IMR-90 (cell line): ENCODE data around the gene PMM2. TPM values are rescaled to one million over a fixed set of nuclear protein-coding genes. Genes with fewer than 3 reads are reported as not detected.

ENCODE experiments used
- ATAC-seq: fragments of 200-7000 bp; cut with Tn5 transposase; 2 replicates; pipeline ENCODE4 v1.9.1; 2020; ENCODE audit warnings: low read depth, mild to moderate bottlenecking, moderate library complexity
- BruUV-seq: library from RNA; stranded (reverse); fragments of 400-500 nt; replicated peaks from 2 replicates; lab custom pipeline; 2021; lab: Mats Ljungman, UMichigan
- CTCF ChIA-PET: fragments of 300-600 bp; formaldehyde crosslinking; extraction: SDS; loops from one replicate; lab custom pipeline; 2021; ENCODE audit warnings: antibody characterized with exemption; lab: Yijun Ruan, JAX
- POLR2A ChIA-PET: fragments of 300-600 bp; sonication (Branson Sonifier 250); formaldehyde crosslinking; loops from one replicate; lab custom pipeline; 2022; ENCODE audit warnings: antibody characterized with exemption; ENCODE audit not compliant: unreplicated experiment; lab: Charles Lee
- DNase-seq: peaks from one replicate; pipeline ENCODE4 v3.0.0; 2013
- H2AFZ ChIP-seq: replicated peaks from 2 replicates; pipeline ENCODE3; 2013; ENCODE audit warnings: low read length, mild to moderate bottlenecking; ENCODE audit not compliant: poor library complexity
- H2AK5ac ChIP-seq: 2 replicates; pipeline ENCODE4 v1.6.1; 2013; ENCODE audit warnings: low read depth, low read length, inconsistent platforms
- H2AK9ac ChIP-seq: replicated peaks from 2 replicates; pipeline ENCODE3; 2013; ENCODE audit warnings: mild to moderate bottlenecking, low read depth, low read length, moderate library complexity; ENCODE audit not compliant: poor library complexity
- H2BK120ac ChIP-seq: 2 replicates; pipeline ENCODE4 v1.6.1; 2013; ENCODE audit warnings: low read depth, low read length, inconsistent platforms
- H2BK15ac ChIP-seq: 3 replicates; pipeline ENCODE4 v1.6.1; 2013; ENCODE audit warnings: low read depth, low read length, inconsistent platforms
- H2BK20ac ChIP-seq: 2 replicates; pipeline ENCODE4 v1.6.1; 2013; ENCODE audit warnings: low read depth, mild to moderate bottlenecking, inconsistent platforms, low read length, moderate library complexity
- H2BK5ac ChIP-seq: 2 replicates; pipeline ENCODE4 v1.6.1; 2013; ENCODE audit warnings: mild to moderate bottlenecking, low read depth, low read length, inconsistent platforms; ENCODE audit not compliant: poor library complexity, severe bottlenecking
- H3K14ac ChIP-seq: replicated peaks from 2 replicates; pipeline ENCODE4 v1.6.1; 2013; ENCODE audit warnings: low read depth, low read length, inconsistent platforms
- H3K18ac ChIP-seq: 2 replicates; pipeline ENCODE4 v1.6.1; 2013; ENCODE audit warnings: low read depth, low read length, control low read depth
- H3K23ac ChIP-seq: 2 replicates; pipeline ENCODE4 v1.6.1; 2013; ENCODE audit warnings: low read depth, low read length, inconsistent platforms
- H3K27ac ChIP-seq: 2 replicates; pipeline ENCODE4 v1.5.1; 2013; ENCODE audit warnings: mild to moderate bottlenecking, control low read depth, low read length; ENCODE audit not compliant: insufficient read depth
- H3K27me3 ChIP-seq: 2 replicates; pipeline ENCODE4 v1.6.1; 2013; ENCODE audit warnings: low read length; ENCODE audit not compliant: control insufficient read depth, insufficient read depth
- H3K36me3 ChIP-seq: 2 replicates; pipeline ENCODE4 v1.6.1; 2013; ENCODE audit warnings: low read length, mixed read lengths; ENCODE audit not compliant: control insufficient read depth, insufficient read depth
- H3K4ac ChIP-seq: 2 replicates; pipeline ENCODE4 v1.6.1; 2013; ENCODE audit warnings: low read depth, low read length, inconsistent platforms
- H3K4me1 ChIP-seq: 2 replicates; pipeline ENCODE4 v1.6.1; 2013; ENCODE audit warnings: low read length, mixed read lengths; ENCODE audit not compliant: control insufficient read depth, insufficient read depth
- H3K4me2 ChIP-seq: 2 replicates; pipeline ENCODE4 v1.6.1; 2013; ENCODE audit warnings: low read depth, mild to moderate bottlenecking, control low read depth, low read length, moderate library complexity
- H3K4me3 ChIP-seq: 2 replicates; pipeline ENCODE4 v1.5.1; 2013; ENCODE audit warnings: low read depth, mild to moderate bottlenecking, control low read depth, low read length, moderate library complexity; ENCODE audit not compliant: insufficient read depth
- H3K56ac ChIP-seq: 2 replicates; pipeline ENCODE4 v1.6.1; 2013; ENCODE audit warnings: low read length, inconsistent platforms; ENCODE audit not compliant: insufficient read depth; ENCODE audit errors: extremely low read depth
- H3K79me1 ChIP-seq, 2 experiments: 2 replicates each; pipeline ENCODE4 v1.6.1; 2013; ENCODE audit warnings: low read length in 2 of 2, inconsistent platforms in 1 of 2, low read depth in 1 of 2
- H3K9ac ChIP-seq: 2 replicates; pipeline ENCODE4 v1.6.1; 2013; ENCODE audit warnings: low read depth, low read length, control low read depth
- H3K9me1 ChIP-seq: 2 replicates; pipeline ENCODE4 v1.6.1; 2013; ENCODE audit warnings: low read length, inconsistent platforms; ENCODE audit not compliant: insufficient read depth
- H3K9me3 ChIP-seq: 2 replicates; pipeline ENCODE4 v1.6.1; 2013; ENCODE audit warnings: low read length; ENCODE audit not compliant: control insufficient read depth, insufficient read depth
- H4K20me1 ChIP-seq: 2 replicates; pipeline ENCODE4 v1.6.1; 2013; ENCODE audit warnings: low read length, inconsistent platforms; ENCODE audit not compliant: insufficient read depth
- H4K5ac ChIP-seq: 2 replicates; pipeline ENCODE4 v1.6.1; 2013; ENCODE audit warnings: mild to moderate bottlenecking, low read depth, low read length, control low read depth
- H4K8ac ChIP-seq, 2 experiments: 2 replicates each; pipeline ENCODE4 v1.6.1; 2013; ENCODE audit warnings: low read depth in 2 of 2, low read length in 2 of 2, control low read depth in 1 of 2, inconsistent platforms in 1 of 2
- H4K91ac ChIP-seq: 2 replicates; pipeline ENCODE4 v1.6.1; 2013; ENCODE audit warnings: low read depth, low read length, inconsistent platforms; ENCODE audit not compliant: insufficient read depth
- BHLHE40 ChIP-seq: fragments of 150-350 bp; IDR thresholded peaks from 2 replicates; pipeline ENCODE4 v1.6.1; 2016; ENCODE audit warnings: mild to moderate bottlenecking, low read depth, low read length
- CEBPB ChIP-seq: IDR thresholded peaks from 2 replicates; pipeline ENCODE4 v1.6.1; 2012; ENCODE audit warnings: low read depth, low read length, improper control_type of control experiment
- CHD1 ChIP-seq: IDR thresholded peaks from 2 replicates; pipeline ENCODE4 v1.6.1; 2012; ENCODE audit warnings: low read depth, low read length, improper control_type of control experiment
- CTCF ChIP-seq: conservative IDR thresholded peaks from 2 replicates; pipeline ENCODE4 v1.5.1; 2012; ENCODE audit warnings: mild to moderate bottlenecking, low read depth, low read length, improper control_type of control experiment
- ELK1 ChIP-seq: fragments of 150-350 bp; IDR thresholded peaks from 2 replicates; pipeline ENCODE4 v1.6.1; 2016; ENCODE audit warnings: low read depth, mild to moderate bottlenecking, low read length, moderate library complexity, borderline replicate concordance
- MAZ ChIP-seq: IDR thresholded peaks from 2 replicates; pipeline ENCODE4 v1.6.1; 2012; ENCODE audit warnings: low read depth, mild to moderate bottlenecking, low read length, improper control_type of control experiment, moderate library complexity, borderline replicate concordance
- NFE2L2 ChIP-seq: fragments of 150-350 bp; IDR thresholded peaks from 2 replicates; pipeline ENCODE4 v1.6.1; 2016; ENCODE audit warnings: low read depth, mild to moderate bottlenecking, low read length
- RFX5 ChIP-seq: IDR thresholded peaks from 2 replicates; pipeline ENCODE4 v1.8.0; 2012; ENCODE audit warnings: low read depth, mild to moderate bottlenecking, low read length, moderate library complexity
- SMC3 ChIP-seq: fragments of 150-350 bp; IDR thresholded peaks from 2 replicates; pipeline ENCODE4 v1.6.1; 2016; ENCODE audit warnings: low read depth, mild to moderate bottlenecking, antibody characterized with exemption, low read length, moderate library complexity
- whole genome bisulfite sequencing, 2 experiments: methylation state at CpG; one replicate each; pipeline versions ENCODE4 v1.1.5 to v1.1.7; 2013; ENCODE audit warnings: missing lambda C conversion rate in 2 of 2; ENCODE audit not compliant: insufficient read length in 1 of 2; ENCODE audit errors: extremely low coverage in 2 of 2; 5-methylcytosine and 5-hydroxymethylcytosine counted together
- dilution Hi-C: fragments of 300-500 bp; cut with HindIII; formaldehyde crosslinking; loops from one replicate; pipeline ENCODE4 v1.14.3; 2018; ENCODE audit warnings: low sequenced_read_pairs; ENCODE audit not compliant: unreplicated experiment
- in situ Hi-C: fragments of 300-500 bp; cut with MboI; formaldehyde crosslinking; loops from 3 replicates; pipeline ENCODE4 v1.14.3; 2019; ENCODE audit warnings: low sequenced_read_pairs, inconsistent platforms, mixed read lengths
- intact Hi-C: fragments of 100-400 bp; cut with micrococcal nuclease; formaldehyde crosslinking; loops from 2 replicates; pipeline ENCODE4 v1.10.0; 2022
- polyA plus RNA-seq, 3 experiments: library from polyadenylated mRNA; depleted of rRNA; stranded (reverse); fragments of >200 nt; gene quantifications; 2 replicates each; pipeline ENCODE4 v1.2.3, GENCODE V29; 2012; ENCODE audit warnings: low replicate concordance in 1 of 3
- total RNA-seq: library from RNA; depleted of rRNA; stranded (reverse); fragments of >200 nt; gene quantifications from 2 replicates; pipeline ENCODE4 v1.2.3, GENCODE V29; 2012

Gene PMM2
- total and polyA plus RNA-seq, 2 of the 4 experiments (the other 2 are of a cell fraction), result 25.8 to 38.9 TPM

- in situ Hi-C loops, result no loop called here
- Histone ChIP-seq H4K91ac (no peak overlapping the region), H3K79me1 (peaks cover 35 to 80% of the 10 kb centered on the region in 2 experiments; a peak in 3 of 4 replicates), H3K9me1 (peaks cover 13% of the 10 kb centered on the region), H3K27me3 (no peaks in the 10 kb centered on the region), H3K18ac (no peak overlapping the region), H3K4me1 (peaks cover 23% of the 10 kb centered on the region), H3K56ac (no peak overlapping the region), H2AK5ac (no peak overlapping the region), H3K9ac (no peak overlapping the region), H3K4me3 (no peak overlapping the region), H3K23ac (no peak overlapping the region), H3K36me3 (peaks cover 78% of the 10 kb centered on the region), H2BK120ac (no peak overlapping the region), H4K20me1 (peaks cover 73% of the 10 kb centered on the region), H2BK15ac (no peak overlapping the region), H2AK9ac (no peak overlapping the region), H2BK20ac (no peak overlapping the region), H2BK5ac (no peak overlapping the region), H4K5ac (no peak overlapping the region), H3K4me2 (no peak overlapping the region), H3K9me3 (no peaks in the 10 kb centered on the region), H3K14ac (no peak overlapping the region), H3K27ac (no peak overlapping the region), H3K4ac (no peak overlapping the region), H4K8ac (no peak overlapping the region), H2AFZ (no peak overlapping the region)
- intact Hi-C loops, result no loop called here
- no TSS peak for BruUV-seq
- TF ChIP-seq CHD1 (no peak), CEBPB (no peak), CTCF (no peak), BHLHE40 (no peak), MAZ (no peak), SMC3 (no peak), RFX5 (no peak), NFE2L2 (no peak), ELK1 (no peak)
- dilution Hi-C loops, result no loop called here
- ChIA-PET POLR2A (no interaction called here), CTCF (no interaction called here)
- DNase-seq (no peak), ATAC-seq (no peak)
- WGBS, 2 experiments, result 100% methylated on average over 1 of the region's 8 CpGs; no CpG with 5 or more reads in 1 of the 2 experiments
Measured at GRCh38 chr16:8851761-8852403, 54.2 kb downstream of the PMM2 start.
